Body of pancreas (tissue), 4 donors: ENCODE measurements around the gene SPTA1.

Experiments used
- POLR2A ChIP-seq, 3 donors: fragments of 450-650 bp; IDR thresholded peaks; one replicate each; pipeline ENCODE4 v1.6.1; 2016; ENCODE audit warnings: antibody characterized with exemption in 3 of 3, mild to moderate bottlenecking in 2 of 3
- TF ChIP-seq, protein P1 (sequence below), 7 experiments: fragments of 450-650 bp in 4 of 7; fragments of 200-600 bp in 3 of 7; sonication (generic) in 3 of 7; IDR thresholded peaks; one replicate each; pipeline ENCODE4 v1.5.1; 2016 to 2019; ENCODE audit warnings: antibody characterized with exemption in 7 of 7

DNA sequence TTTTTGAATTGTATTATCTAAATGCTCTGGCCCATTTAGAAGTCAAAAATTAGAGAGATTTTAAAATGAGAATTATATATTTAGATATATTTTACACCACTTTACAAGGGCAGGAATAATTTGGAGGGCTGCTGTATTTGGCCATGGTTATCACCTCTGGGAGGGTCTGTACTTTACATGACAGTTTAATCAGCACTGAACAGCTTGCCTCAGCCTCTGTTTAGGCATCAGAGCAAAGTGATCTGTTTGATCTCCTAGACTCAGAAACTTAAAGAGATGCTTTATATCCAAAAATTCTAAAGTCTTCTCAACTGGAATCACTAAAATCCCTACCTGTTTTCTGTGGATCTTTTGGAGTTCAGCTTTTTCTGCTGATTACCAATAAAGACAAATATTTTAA lies 5.4 kb upstream of the SPTA1 start:
- TF ChIP-seq, protein P1, sequence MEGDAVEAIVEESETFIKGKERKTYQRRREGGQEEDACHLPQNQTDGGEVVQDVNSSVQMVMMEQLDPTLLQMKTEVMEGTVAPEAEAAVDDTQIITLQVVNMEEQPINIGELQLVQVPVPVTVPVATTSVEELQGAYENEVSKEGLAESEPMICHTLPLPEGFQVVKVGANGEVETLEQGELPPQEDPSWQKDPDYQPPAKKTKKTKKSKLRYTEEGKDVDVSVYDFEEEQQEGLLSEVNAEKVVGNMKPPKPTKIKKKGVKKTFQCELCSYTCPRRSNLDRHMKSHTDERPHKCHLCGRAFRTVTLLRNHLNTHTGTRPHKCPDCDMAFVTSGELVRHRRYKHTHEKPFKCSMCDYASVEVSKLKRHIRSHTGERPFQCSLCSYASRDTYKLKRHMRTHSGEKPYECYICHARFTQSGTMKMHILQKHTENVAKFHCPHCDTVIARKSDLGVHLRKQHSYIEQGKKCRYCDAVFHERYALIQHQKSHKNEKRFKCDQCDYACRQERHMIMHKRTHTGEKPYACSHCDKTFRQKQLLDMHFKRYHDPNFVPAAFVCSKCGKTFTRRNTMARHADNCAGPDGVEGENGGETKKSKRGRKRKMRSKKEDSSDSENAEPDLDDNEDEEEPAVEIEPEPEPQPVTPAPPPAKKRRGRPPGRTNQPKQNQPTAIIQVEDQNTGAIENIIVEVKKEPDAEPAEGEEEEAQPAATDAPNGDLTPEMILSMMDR (IDR thresholded peaks at IDR 0.05): no peak
- TF ChIP-seq POLR2A (IDR thresholded peaks at IDR 0.05): no peak
